GM23248 (cell line): ENCODE data around the gene RBKS.

Experiments used
- EZH2 ChIP-seq: fragments of 200-600 bp; sonication (generic); IDR thresholded peaks from 2 replicates; pipeline ENCODE4 v1.6.1; 2018; ENCODE audit warnings: antibody characterized with exemption, mild to moderate bottlenecking; ENCODE audit not compliant: insufficient read depth, poor library complexity, severe bottlenecking
- EZH2phosphoT487 ChIP-seq: fragments of 200-600 bp; sonication (generic); IDR thresholded peaks from 2 replicates; pipeline ENCODE4 v1.6.1; 2018; ENCODE audit warnings: antibody characterized with exemption, moderate library complexity, mild to moderate bottlenecking, low read depth; ENCODE audit not compliant: insufficient read depth

DNA sequence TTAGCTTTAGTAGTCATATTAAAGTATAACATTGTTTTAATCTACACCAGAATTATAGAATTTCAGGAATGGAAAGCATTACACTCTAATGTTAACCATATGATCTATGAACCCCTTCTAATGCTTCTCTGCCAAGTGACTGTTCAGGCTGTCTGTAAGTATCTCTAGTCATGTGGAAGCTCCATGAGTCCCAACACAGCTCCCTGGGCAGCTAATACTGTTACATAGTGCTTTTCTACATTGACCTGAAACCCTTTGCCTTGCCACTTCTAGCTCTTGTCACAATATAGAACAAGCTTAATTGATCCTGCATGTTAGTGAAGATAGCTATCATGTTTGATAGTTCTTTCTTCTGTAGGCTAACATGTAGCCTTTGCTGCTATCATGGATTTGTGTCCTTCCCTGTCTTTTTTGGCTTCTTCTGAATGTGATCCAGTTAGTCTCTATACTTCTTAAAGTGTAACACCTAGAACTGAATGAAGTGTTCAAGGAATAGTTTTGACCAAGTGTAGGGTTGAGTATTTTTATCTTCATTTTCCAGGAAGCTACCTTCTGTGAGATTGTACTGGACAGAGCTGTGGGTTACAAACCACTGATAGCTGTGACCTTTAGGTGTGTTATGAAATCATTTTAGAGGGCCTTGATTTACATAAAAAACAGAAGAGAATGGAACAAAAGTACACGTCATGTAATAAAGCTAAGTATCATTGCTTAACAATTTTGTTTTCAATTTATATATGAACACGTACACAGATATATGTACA, 24.0 kb upstream of the RBKS start:
- TF ChIP-seq EZH2 (no peak), EZH2phosphoT487 (no peak)
